Astrocyte (in vitro differentiated cells and primary cell): ENCODE results near the gene ACP4.

Experiments
- CTCF ChIP-seq: IDR thresholded peaks from 2 replicates; pipeline ENCODE4 v1.5.1; 2011; ENCODE audit warnings: low read depth, mild to moderate bottlenecking, inconsistent platforms, low read length, moderate library complexity; ENCODE audit not compliant: insufficient read depth
- EZH2 ChIP-seq: IDR thresholded peaks from 2 replicates; pipeline ENCODE4 v1.6.1; 2012; ENCODE audit warnings: mild to moderate bottlenecking, low read length, inconsistent platforms; ENCODE audit not compliant: insufficient read depth

- TF ChIP-seq CTCF (no peak), EZH2 (no peak)
Observed at GRCh38 chr19:50827476-50827875, 37.3 kb downstream of the ACP4 start.
